ENCODE results near the gene DMXL1.

Gene DMXL1

GRCh38 chr5:119292701-119293515, 222.0 kb downstream of the DMXL1 start:
- no peak for TF ChIP-seq ZFP3 (CRISPR knock-in tag; IDR thresholded peaks at IDR 0.05)
- TF ChIP-seq BACH2 (CRISPR knock-in tag; IDR thresholded peaks at IDR 0.05; ENCODE audit: borderline replicate concordance): no peak
- TF ChIP-seq, protein P1, sequence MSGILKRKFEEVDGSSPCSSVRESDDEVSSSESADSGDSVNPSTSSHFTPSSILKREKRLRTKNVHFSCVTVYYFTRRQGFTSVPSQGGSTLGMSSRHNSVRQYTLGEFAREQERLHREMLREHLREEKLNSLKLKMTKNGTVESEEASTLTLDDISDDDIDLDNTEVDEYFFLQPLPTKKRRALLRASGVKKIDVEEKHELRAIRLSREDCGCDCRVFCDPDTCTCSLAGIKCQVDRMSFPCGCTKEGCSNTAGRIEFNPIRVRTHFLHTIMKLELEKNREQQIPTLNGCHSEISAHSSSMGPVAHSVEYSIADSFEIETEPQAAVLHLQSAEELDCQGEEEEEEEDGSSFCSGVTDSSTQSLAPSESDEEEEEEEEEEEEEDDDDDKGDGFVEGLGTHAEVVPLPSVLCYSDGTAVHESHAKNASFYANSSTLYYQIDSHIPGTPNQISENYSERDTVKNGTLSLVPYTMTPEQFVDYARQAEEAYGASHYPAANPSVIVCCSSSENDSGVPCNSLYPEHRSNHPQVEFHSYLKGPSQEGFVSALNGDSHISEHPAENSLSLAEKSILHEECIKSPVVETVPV (CRISPR knock-in tag; IDR thresholded peaks at IDR 0.05): no peak
- TF ChIP-seq, protein P2, sequence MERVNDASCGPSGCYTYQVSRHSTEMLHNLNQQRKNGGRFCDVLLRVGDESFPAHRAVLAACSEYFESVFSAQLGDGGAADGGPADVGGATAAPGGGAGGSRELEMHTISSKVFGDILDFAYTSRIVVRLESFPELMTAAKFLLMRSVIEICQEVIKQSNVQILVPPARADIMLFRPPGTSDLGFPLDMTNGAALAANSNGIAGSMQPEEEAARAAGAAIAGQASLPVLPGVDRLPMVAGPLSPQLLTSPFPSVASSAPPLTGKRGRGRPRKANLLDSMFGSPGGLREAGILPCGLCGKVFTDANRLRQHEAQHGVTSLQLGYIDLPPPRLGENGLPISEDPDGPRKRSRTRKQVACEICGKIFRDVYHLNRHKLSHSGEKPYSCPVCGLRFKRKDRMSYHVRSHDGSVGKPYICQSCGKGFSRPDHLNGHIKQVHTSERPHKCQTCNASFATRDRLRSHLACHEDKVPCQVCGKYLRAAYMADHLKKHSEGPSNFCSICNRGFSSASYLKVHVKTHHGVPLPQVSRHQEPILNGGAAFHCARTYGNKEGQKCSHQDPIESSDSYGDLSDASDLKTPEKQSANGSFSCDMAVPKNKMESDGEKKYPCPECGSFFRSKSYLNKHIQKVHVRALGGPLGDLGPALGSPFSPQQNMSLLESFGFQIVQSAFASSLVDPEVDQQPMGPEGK (CRISPR knock-in tag; IDR thresholded peaks at IDR 0.05; ENCODE audit: borderline replicate concordance): no peak
- no peak for TF ChIP-seq ESRRG (CRISPR knock-in tag; IDR thresholded peaks at IDR 0.05)
- TF ChIP-seq ZFP30 (CRISPR knock-in tag; IDR thresholded peaks at IDR 0.05): no peak
- no peak for TF ChIP-seq POU6F1 (CRISPR knock-in tag; IDR thresholded peaks at IDR 0.05; ENCODE audit: borderline replicate concordance, low read depth)
- TF ChIP-seq CSDC2 (CRISPR knock-in tag; IDR thresholded peaks at IDR 0.05): no peak
- TF ChIP-seq ISL1 (CRISPR knock-in tag; IDR thresholded peaks at IDR 0.05): no peak
- no peak for TF ChIP-seq TCF4 (CRISPR knock-in tag; IDR thresholded peaks at IDR 0.05; ENCODE audit: borderline replicate concordance)
- TF ChIP-seq, protein P3, sequence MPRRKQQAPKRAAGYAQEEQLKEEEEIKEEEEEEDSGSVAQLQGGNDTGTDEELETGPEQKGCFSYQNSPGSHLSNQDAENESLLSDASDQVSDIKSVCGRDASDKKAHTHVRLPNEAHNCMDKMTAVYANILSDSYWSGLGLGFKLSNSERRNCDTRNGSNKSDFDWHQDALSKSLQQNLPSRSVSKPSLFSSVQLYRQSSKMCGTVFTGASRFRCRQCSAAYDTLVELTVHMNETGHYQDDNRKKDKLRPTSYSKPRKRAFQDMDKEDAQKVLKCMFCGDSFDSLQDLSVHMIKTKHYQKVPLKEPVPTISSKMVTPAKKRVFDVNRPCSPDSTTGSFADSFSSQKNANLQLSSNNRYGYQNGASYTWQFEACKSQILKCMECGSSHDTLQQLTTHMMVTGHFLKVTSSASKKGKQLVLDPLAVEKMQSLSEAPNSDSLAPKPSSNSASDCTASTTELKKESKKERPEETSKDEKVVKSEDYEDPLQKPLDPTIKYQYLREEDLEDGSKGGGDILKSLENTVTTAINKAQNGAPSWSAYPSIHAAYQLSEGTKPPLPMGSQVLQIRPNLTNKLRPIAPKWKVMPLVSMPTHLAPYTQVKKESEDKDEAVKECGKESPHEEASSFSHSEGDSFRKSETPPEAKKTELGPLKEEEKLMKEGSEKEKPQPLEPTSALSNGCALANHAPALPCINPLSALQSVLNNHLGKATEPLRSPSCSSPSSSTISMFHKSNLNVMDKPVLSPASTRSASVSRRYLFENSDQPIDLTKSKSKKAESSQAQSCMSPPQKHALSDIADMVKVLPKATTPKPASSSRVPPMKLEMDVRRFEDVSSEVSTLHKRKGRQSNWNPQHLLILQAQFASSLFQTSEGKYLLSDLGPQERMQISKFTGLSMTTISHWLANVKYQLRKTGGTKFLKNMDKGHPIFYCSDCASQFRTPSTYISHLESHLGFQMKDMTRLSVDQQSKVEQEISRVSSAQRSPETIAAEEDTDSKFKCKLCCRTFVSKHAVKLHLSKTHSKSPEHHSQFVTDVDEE (CRISPR knock-in tag; IDR thresholded peaks at IDR 0.05): no peak
- no peak for TF ChIP-seq ZNF8 (CRISPR knock-in tag; IDR thresholded peaks at IDR 0.05)
- no peak for TF ChIP-seq ARNTL (CRISPR knock-in tag; IDR thresholded peaks at IDR 0.05; ENCODE audit: borderline replicate concordance, low read depth)
- TF ChIP-seq ZNF565 (CRISPR knock-in tag; conservative IDR thresholded peaks at IDR 0.05; ENCODE audit: low read depth): no peak
- TF ChIP-seq ZC3H10 (CRISPR knock-in tag; IDR thresholded peaks at IDR 0.05): no peak
- TF ChIP-seq OSR1 (CRISPR knock-in tag; IDR thresholded peaks at IDR 0.05): no peak
- TF ChIP-seq SNAI2 (CRISPR knock-in tag; IDR thresholded peaks at IDR 0.05): no peak
- TF ChIP-seq ZNF70 (CRISPR knock-in tag; IDR thresholded peaks at IDR 0.05): no peak
- TF ChIP-seq PPARA (CRISPR knock-in tag; IDR thresholded peaks at IDR 0.05; ENCODE audit: borderline replicate concordance): no peak

DNA sequence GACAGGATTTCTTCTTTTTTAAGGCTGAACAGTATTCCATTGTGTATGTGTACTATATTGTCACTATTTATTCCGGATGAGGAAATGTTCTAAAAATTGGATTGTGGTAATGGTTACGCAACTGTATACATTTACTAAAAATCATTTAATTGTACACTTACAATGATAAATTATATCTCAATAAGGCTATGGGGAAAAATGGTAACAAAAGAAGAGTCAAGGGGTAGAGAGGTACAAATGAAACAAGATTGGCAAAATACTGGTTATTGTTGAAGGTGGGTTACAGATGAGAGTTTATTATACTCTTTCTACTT, 222.6 kb downstream of the DMXL1 start:
- TF ChIP-seq ZNF8 (CRISPR knock-in tag; IDR thresholded peaks at IDR 0.05): no peak
- TF ChIP-seq, protein P3 (CRISPR knock-in tag; IDR thresholded peaks at IDR 0.05): no peak
- ATAC-seq: no peak

More at GRCh38 chr5:119292701-119293515, 222.0 kb downstream of the DMXL1 start:
- ATAC-seq: no peak
